ENCODE results near the gene BIRC5.

DNA sequence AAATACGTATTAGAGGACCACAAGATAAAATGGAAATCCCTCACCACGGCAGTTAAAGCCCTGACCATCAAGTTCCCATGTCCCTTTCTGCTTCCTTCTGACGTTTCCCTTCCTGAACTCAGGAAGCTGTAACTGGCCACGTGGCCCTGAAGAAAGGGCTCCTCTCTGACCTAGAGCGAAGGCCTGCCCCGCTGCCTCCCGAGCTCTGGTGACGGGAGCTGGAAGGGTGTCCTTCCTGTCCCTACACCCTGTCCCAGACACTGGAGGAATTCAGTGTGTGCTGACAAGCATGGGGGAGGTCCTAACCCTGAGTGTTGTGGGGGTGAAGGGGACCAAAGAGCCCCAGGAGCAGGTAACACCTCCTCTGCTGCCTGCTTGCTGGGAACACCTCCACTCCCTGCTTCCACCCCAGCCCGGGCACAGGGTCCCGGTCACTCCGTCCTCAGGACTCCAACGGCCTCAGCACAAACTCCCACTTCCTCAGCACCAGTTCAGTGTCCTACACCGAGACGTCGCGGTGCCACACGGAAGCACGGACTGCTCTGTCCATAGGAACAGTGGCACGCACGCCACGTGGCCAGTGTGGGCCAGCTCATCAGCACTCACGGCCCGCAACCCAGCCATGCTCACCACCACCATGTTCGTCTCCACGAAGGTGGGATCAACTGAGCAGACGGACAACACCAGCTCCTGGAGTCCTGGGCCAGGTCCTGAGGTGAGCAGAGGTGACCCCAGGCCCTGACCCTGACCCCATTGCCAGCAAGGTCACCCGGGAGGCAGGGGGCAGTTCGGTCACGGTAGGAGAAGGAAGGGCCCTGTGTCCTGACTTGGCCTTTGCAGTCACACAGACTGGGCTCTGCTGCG, 34.2 kb downstream of the BIRC5 start:
- TF ChIP-seq POLR2A (IDR thresholded peaks at IDR 0.05): no peak
- TF ChIP-seq, protein P1, sequence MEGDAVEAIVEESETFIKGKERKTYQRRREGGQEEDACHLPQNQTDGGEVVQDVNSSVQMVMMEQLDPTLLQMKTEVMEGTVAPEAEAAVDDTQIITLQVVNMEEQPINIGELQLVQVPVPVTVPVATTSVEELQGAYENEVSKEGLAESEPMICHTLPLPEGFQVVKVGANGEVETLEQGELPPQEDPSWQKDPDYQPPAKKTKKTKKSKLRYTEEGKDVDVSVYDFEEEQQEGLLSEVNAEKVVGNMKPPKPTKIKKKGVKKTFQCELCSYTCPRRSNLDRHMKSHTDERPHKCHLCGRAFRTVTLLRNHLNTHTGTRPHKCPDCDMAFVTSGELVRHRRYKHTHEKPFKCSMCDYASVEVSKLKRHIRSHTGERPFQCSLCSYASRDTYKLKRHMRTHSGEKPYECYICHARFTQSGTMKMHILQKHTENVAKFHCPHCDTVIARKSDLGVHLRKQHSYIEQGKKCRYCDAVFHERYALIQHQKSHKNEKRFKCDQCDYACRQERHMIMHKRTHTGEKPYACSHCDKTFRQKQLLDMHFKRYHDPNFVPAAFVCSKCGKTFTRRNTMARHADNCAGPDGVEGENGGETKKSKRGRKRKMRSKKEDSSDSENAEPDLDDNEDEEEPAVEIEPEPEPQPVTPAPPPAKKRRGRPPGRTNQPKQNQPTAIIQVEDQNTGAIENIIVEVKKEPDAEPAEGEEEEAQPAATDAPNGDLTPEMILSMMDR (IDR thresholded peaks at IDR 0.05): no peak
- no peak for TF ChIP-seq EP300 (IDR thresholded peaks at IDR 0.05; ENCODE audit: low read depth)
- no peak for TF ChIP-seq POLR2AphosphoS5 (IDR thresholded peaks at IDR 0.05)
